Duodenal mucosa (tissue), 2 donors: Measurements from ENCODE around the gene RTF1.

Source experiments
- H3K27ac ChIP-seq: one replicate; pipeline ENCODE4 v1.7.0; 2013; ENCODE audit warnings: low read depth, low read length
- H3K27me3 ChIP-seq, 2 donors: one replicate each; pipeline ENCODE4 v1.7.0; 2013; ENCODE audit warnings: low read length in 2 of 2, control low read depth in 1 of 2; ENCODE audit not compliant: insufficient read depth in 2 of 2, control insufficient read depth in 1 of 2
- H3K36me3 ChIP-seq, 2 donors: one replicate each; pipeline ENCODE4 v1.7.0; 2013; ENCODE audit warnings: low read length in 2 of 2, control low read depth in 1 of 2; ENCODE audit not compliant: insufficient read depth in 2 of 2, control insufficient read depth in 1 of 2
- H3K4me1 ChIP-seq, 2 donors: one replicate each; pipeline ENCODE4 v1.7.0; 2013; ENCODE audit warnings: low read length in 2 of 2, control low read depth in 1 of 2; ENCODE audit not compliant: insufficient read depth in 2 of 2, control insufficient read depth in 1 of 2
- H3K4me3 ChIP-seq, 2 donors: one replicate each; pipeline ENCODE4 v1.7.0; 2013; ENCODE audit warnings: low read length in 2 of 2, low read depth in 1 of 2
- H3K9ac ChIP-seq, 2 donors: one replicate each; pipeline ENCODE4 v1.7.0; 2013; ENCODE audit warnings: low read length in 2 of 2, low read depth in 1 of 2
- H3K9me3 ChIP-seq, 2 donors: one replicate each; pipeline ENCODE4 v1.7.0; 2013; ENCODE audit warnings: low read length in 2 of 2, control low read depth in 1 of 2; ENCODE audit not compliant: control insufficient read depth in 1 of 2

RTF1 gene

GRCh38 chr15:41512940-41513505 is 96.1 kb downstream of the RTF1 start:
- Histone ChIP-seq H3K9me3 (no peaks in the 10 kb centered on the region), H3K9ac (peak overlapping the region; percentile 61 to 73), H3K4me3 (peak overlapping the region; percentile 78 to 81), H3K27me3 (peaks cover 0 to 4% of the 10 kb centered on the region in 2 donors), H3K36me3 (peaks cover 0 to 10% of the 10 kb centered on the region in 2 donors), H3K27ac (no peak overlapping the region), H3K4me1 (peaks cover 11 to 31% of the 10 kb centered on the region in 2 donors)

- Histone ChIP-seq H3K27ac (no peak within 1 kb of the TSS), H3K27me3 (peaks cover 0 to 4% of the 10 kb centered on the region in 2 donors), H3K4me3 (peak within 1 kb of the TSS; percentile 78 to 81), H3K9me3 (no peaks in the 10 kb centered on the region), H3K9ac (peak within 1 kb of the TSS; percentile 61 to 73), H3K4me1 (peaks cover 11 to 29% of the 10 kb centered on the region in 2 donors), H3K36me3 (peaks cover 0 to 11% of the 10 kb centered on the region in 2 donors)
Observed at GRCh38 chr15:41513506-41514227, 96.8 kb downstream of the RTF1 start, which contains the start of gene LTK. LTK (minus strand) TSS chr15:41513827; CDS start chr15:41513709, 118 bp downstream.

GRCh38 chr15:41517895-41518449 is 101.1 kb downstream of the RTF1 start:
- peaks cover 0 to 36% of the 10 kb centered on the region in 2 donors for H3K36me3 ChIP-seq
- H3K4me1 ChIP-seq = peaks cover 8 to 11% of the 10 kb centered on the region in 2 donors
- H3K27me3 ChIP-seq = no peaks in the 10 kb centered on the region
- no peaks in the 10 kb centered on the region for H3K9me3 ChIP-seq
- H3K4me3 ChIP-seq = no peak overlapping the region
- no peak overlapping the region for H3K9ac ChIP-seq
- H3K27ac ChIP-seq = no peak overlapping the region

GRCh38 chr15:41520636-41521035 is 103.7 kb downstream of the RTF1 start:
- H3K36me3 ChIP-seq = peaks cover 0 to 56% of the 10 kb centered on the region in 2 donors

GRCh38 chr15:41521614-41522013 is 104.7 kb downstream of the RTF1 start:
- H3K9ac ChIP-seq = no peak overlapping the region
- H3K27me3 ChIP-seq = no peaks in the 10 kb centered on the region
- no peaks in the 10 kb centered on the region for H3K9me3 ChIP-seq
- H3K27ac ChIP-seq = no peak overlapping the region
- no peak overlapping the region for H3K4me3 ChIP-seq
- peaks cover 4 to 62% of the 10 kb centered on the region in 2 donors for H3K36me3 ChIP-seq
- no peaks in the 10 kb centered on the region for H3K4me1 ChIP-seq

More at GRCh38 chr15:41520636-41521035, 103.7 kb downstream of the RTF1 start:
- Histone ChIP-seq H3K27ac (no peak overlapping the region), H3K4me1 (no peaks in the 10 kb centered on the region), H3K27me3 (no peaks in the 10 kb centered on the region), H3K9me3 (no peaks in the 10 kb centered on the region), H3K9ac (no peak overlapping the region), H3K4me3 (no peak overlapping the region)

GRCh38 chr15:41523097-41523496 is 106.2 kb downstream of the RTF1 start:
- no peak overlapping the region for H3K27ac ChIP-seq
- no peaks in the 10 kb centered on the region for H3K4me1 ChIP-seq
- H3K4me3 ChIP-seq = no peak overlapping the region
- H3K27me3 ChIP-seq = no peaks in the 10 kb centered on the region
- no peak overlapping the region for H3K9ac ChIP-seq
- peaks cover 17 to 66% of the 10 kb centered on the region in 2 donors for H3K36me3 ChIP-seq
- H3K9me3 ChIP-seq = no peaks in the 10 kb centered on the region

- Histone ChIP-seq H3K9me3 (no peaks in the 10 kb centered on the region), H3K4me3 (no peak overlapping the region), H3K27ac (no peak overlapping the region), H3K4me1 (no peaks in the 10 kb centered on the region), H3K9ac (no peak overlapping the region), H3K27me3 (no peaks in the 10 kb centered on the region), H3K36me3 (peaks cover 44 to 76% of the 10 kb centered on the region in 2 donors)
Observed at GRCh38 chr15:41530363-41530956, 113.6 kb downstream of the RTF1 start.
